AG04450 (cell line): Measurements from ENCODE around the gene CWF19L1. TPM values are rescaled to one million over a fixed set of nuclear protein-coding genes. Genes with fewer than 3 reads are reported as not detected.
A peak's percentile ranks its signal among the peaks of the same experiment; 100 is the strongest.

Experiments
- CTCF ChIA-PET: fragments of 300-600, 350-600 bp; formaldehyde crosslinking; extraction: SDS; loops from one replicate; lab custom pipeline; 2022; ENCODE audit warnings: antibody characterized with exemption, inconsistent platforms; lab: Charles Lee
- POLR2A ChIA-PET: fragments of 350-600 bp; formaldehyde crosslinking; extraction: SDS; loops from one replicate; lab custom pipeline; 2021; ENCODE audit warnings: antibody characterized with exemption, inconsistent platforms; lab: Yijun Ruan, JAX
- DNase-seq: peaks from one replicate; pipeline ENCODE4 v3.0.0-alpha.2; 2011; ENCODE audit warnings: low read depth, low spot score
- H3K27ac ChIP-seq: one replicate; pipeline ENCODE4 v1.5.1; 2012; ENCODE audit warnings: low read depth, low read length, control low read depth
- H3K27me3 ChIP-seq: one replicate; pipeline ENCODE4 v1.6.0; 2012; ENCODE audit warnings: low read length; ENCODE audit not compliant: control insufficient read depth, insufficient read depth
- H3K4me3 ChIP-seq: 2 replicates; pipeline ENCODE4 v1.5.1; 2011; ENCODE audit warnings: mild to moderate bottlenecking, low read depth, low read length, control low read depth
- H3K9me3 ChIP-seq: 2 replicates; pipeline ENCODE4 v1.5.1; 2012; ENCODE audit warnings: low read length; ENCODE audit not compliant: control insufficient read depth, insufficient read depth
- CTCF ChIP-seq: IDR thresholded peaks from 2 replicates; pipeline ENCODE4 v1.5.1; 2011; ENCODE audit warnings: low read depth, low read length, control low read depth, inconsistent platforms
- polyA plus RNA-seq: library from polyadenylated mRNA; depleted of rRNA; stranded (reverse); fragments of >200 nt; gene quantifications from 2 replicates; pipeline ENCODE4 v1.2.3, GENCODE V29; 2011

The CWF19L1 gene
- polyA plus RNA-seq, 1 experiment = 15.8 TPM

- TF ChIP-seq CTCF = no peak
Measured at GRCh38 chr10:100186253-100187212, 80.9 kb downstream of the CWF19L1 start.

GRCh38 chr10:100185364-100186252 lies 81.8 kb downstream of the CWF19L1 start, which contains the start of gene ERLIN1:
TSS of gene ERLIN1 (minus strand) at chr10:100186029. CDS start at chr10:100185626, 403 bp downstream.
- H3K4me3 ChIP-seq = peak within 1 kb of the TSS; percentile 90
- ChIA-PET CTCF (interaction anchor here (1.2 to 3.4 kb wide), 5 partner anchors 42 to 340 kb away, joined by 3 to 24 read pairs (median 5); no protein-coding TSS in a partner anchor), POLR2A (no interaction called here)

More at GRCh38 chr10:100186253-100187212, 80.9 kb downstream of the CWF19L1 start:
- DNase-seq = no peak
- H3K27ac ChIP-seq = peak overlapping the region; percentile 63
- ChIA-PET POLR2A (interaction anchor here (0.6 kb wide), 1 partner anchor 39 kb away, joined by 3 read pairs; no protein-coding TSS in a partner anchor), CTCF (interaction anchor here (0.5 to 1.4 kb wide), 5 partner anchors 41 to 341 kb away, joined by 3 to 5 read pairs (median 3); no protein-coding TSS in a partner anchor)
- no peaks in the 10 kb centered on the region for H3K27me3 ChIP-seq
- peak overlapping the region; percentile 90 for H3K4me3 ChIP-seq
- H3K9me3 ChIP-seq = no peaks in the 10 kb centered on the region

GRCh38 chr10:100184840-100185239 lies 82.6 kb downstream of the CWF19L1 start:
- CTCF ChIA-PET = interaction anchor here (1.2 to 3.4 kb wide), 2 partner anchors 139 to 339 kb away, joined by 5 to 24 read pairs; no protein-coding TSS in a partner anchor

More at GRCh38 chr10:100185364-100186252, 81.8 kb downstream of the CWF19L1 start, which contains the start of gene ERLIN1:
- H3K9me3 ChIP-seq = no peaks in the 10 kb centered on the region
- no peaks in the 10 kb centered on the region for H3K27me3 ChIP-seq
- peak; percentile 63 for DNase-seq
- TF ChIP-seq CTCF = 0 out of 2 replicates have a peak, but pooled peaks have one; percentile 12
- peak within 1 kb of the TSS; percentile 77 for H3K27ac ChIP-seq

GRCh38 chr10:100184426-100184825 lies 83.0 kb downstream of the CWF19L1 start:
- DNase-seq = no peak
- CTCF ChIA-PET = interaction anchor here (1.2 to 3.4 kb wide), 2 partner anchors 139 to 339 kb away, joined by 5 to 24 read pairs; no protein-coding TSS in a partner anchor
- Histone ChIP-seq H3K27ac (no peak overlapping the region), H3K9me3 (no peaks in the 10 kb centered on the region), H3K27me3 (no peaks in the 10 kb centered on the region), H3K4me3 (peak overlapping the region; percentile 90)
- POLR2A ChIA-PET = no interaction called here
- TF ChIP-seq CTCF = no peak

More at GRCh38 chr10:100184840-100185239, 82.6 kb downstream of the CWF19L1 start:
- POLR2A ChIA-PET = no interaction called here
- Histone ChIP-seq H3K27me3 (no peaks in the 10 kb centered on the region), H3K4me3 (peak overlapping the region; percentile 90), H3K9me3 (no peaks in the 10 kb centered on the region), H3K27ac (no peak overlapping the region)
- DNase-seq = no peak
- no peak for TF ChIP-seq CTCF
